ENCODE data around the gene PHF2.

The PHF2 gene

DNA sequence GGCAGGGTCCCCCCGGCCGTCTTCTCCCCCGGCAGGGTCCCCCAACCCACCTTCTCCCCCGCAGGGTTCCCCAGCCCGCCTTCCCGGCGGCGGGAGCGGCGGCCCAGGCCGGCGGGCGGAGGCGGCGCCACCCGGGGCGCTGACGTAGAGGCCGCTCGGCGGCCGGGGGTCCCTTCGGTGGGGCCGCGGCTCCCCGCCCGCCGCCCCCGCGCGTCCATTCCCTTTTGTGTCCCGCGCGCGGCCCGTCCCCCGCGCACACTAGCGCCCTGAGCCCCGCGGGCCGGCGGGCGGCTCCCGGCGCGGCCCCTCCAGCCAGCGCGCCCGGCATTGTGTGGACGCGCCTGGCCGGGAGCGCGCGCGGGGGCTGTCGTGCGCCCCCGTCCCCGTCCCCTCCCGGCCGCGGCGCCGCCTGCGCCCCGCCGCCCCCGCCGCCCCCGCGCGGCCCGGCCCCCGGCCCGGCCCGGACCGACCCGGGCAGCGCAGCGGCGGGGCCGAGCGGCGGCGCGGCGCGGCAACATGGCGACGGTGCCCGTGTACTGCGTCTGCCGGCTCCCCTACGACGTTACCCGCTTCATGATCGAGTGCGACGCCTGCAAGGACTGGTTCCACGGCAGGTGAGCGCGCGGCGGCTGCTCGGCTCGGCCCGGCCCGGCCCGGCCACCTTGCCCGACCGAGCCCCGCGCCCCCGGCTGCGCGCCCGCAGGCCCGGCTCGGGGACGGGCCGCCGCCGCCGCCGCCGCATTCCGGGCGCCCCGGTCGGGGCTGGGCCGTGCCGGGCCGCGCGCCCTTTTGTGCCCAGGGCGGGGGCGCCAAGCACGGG lies at the start of gene PHF2:
TSS of gene PHF2 (plus strand) at position 327 of the 820 bp plus-strand sequence. CDS start at position 517, 190 bp downstream.
- Mint-ChIP-seq H3K4me1 (peaks cover 56% of the 10 kb centered on the region), H3K27ac (ENCODE audit: low read depth) (peak within 1 kb of the TSS; percentile 94), H3K4me3 (peak within 1 kb of the TSS; percentile 82), H3K9me3 (no peaks in the 10 kb centered on the region), H3K36me3 (ENCODE audit: insufficient read depth) (peaks cover 14% of the 10 kb centered on the region), H3K27me3 (no peaks in the 10 kb centered on the region)
- ATAC-seq (replicated peaks; ENCODE audit: extremely low read depth, poor library complexity, severe bottlenecking) (peak; percentile 34), DNase-seq (ENCODE audit: low spot score in 2 of 2) (no peak)

DNA sequence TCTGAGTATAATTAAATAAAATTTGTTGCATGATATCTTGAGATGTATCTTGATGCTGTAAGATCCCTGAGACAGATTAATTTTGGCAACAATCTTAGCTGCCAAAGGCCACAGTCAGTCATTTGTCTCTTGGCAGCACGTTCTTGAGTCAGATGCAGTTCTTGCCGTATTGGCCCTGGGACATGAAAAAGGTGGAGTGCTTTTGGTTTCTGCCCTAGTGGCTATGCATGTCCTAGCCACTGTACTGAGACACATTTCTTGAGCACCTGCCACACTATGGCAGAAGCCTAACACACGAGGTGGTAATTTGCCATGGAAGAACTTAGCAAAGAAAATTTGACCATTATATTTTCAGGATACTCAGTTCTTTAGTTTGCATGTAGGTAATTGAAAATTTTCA lies 45.0 kb upstream of the PHF2 start:
- H3K9me3 Mint-ChIP-seq = no peaks in the 10 kb centered on the region
- ATAC-seq (replicated peaks; ENCODE audit: extremely low read depth, poor library complexity, severe bottlenecking) = no peak
- H3K4me3 Mint-ChIP-seq = no peak overlapping the region
- DNase-seq (ENCODE audit: low spot score in 2 of 2) = no peak
- peaks cover 25% of the 10 kb centered on the region for H3K4me1 Mint-ChIP-seq
- H3K27ac Mint-ChIP-seq (ENCODE audit: low read depth) = no peak overlapping the region
- no peaks in the 10 kb centered on the region for H3K27me3 Mint-ChIP-seq
- H3K36me3 Mint-ChIP-seq (ENCODE audit: insufficient read depth) = peaks cover 65% of the 10 kb centered on the region

DNA sequence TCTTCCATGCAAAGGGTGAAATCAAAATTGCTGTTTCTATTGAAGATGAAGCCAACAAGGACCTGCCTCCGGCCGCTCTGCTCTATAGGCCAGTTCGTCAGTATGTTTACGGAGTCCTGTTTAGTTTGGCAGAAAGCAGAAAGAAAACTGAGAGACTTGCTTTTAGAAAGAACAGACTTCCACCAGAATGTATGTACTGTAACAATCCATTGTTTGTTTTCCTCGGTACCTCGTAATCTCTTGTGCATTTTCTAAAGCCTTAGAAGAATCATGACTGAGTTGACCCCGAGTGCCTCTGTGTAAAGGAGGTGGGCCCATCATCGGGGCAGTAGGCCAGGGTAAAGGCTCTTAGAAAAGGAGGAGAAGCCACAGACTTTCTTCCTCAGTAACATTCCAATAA lies 44.2 kb upstream of the PHF2 start:
- Mint-ChIP-seq H3K27ac (ENCODE audit: low read depth) (no peak overlapping the region), H3K4me3 (no peak overlapping the region), H3K9me3 (no peaks in the 10 kb centered on the region), H3K36me3 (ENCODE audit: insufficient read depth) (peaks cover 61% of the 10 kb centered on the region), H3K27me3 (no peaks in the 10 kb centered on the region), H3K4me1 (peaks cover 18% of the 10 kb centered on the region)
- ATAC-seq (replicated peaks; ENCODE audit: extremely low read depth, poor library complexity, severe bottlenecking) (no peak), DNase-seq (ENCODE audit: low spot score in 2 of 2) (no peak)

DNA sequence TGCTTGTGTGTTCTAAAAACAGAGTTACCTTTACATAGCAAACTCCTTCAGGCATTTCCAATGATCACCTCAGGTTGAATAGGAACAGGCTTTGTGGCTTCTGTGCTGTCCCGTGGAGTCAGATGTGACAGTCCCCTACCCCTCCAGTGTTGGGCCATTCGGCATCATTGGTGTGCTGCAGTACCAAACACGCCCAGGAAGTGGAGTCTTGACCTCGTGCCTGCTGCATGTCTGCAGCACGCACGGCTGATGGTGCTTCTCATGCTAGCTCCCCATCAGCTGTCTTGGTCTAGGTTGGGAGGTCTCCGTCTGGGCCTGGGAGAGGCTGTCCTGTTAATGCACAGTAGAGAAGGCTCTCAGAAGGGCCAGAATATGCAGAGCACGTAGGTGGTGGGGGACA lies 42.5 kb upstream of the PHF2 start:
- Mint-ChIP-seq H3K9me3 (no peaks in the 10 kb centered on the region), H3K27me3 (no peaks in the 10 kb centered on the region), H3K36me3 (ENCODE audit: insufficient read depth) (peaks cover 50% of the 10 kb centered on the region), H3K27ac (ENCODE audit: low read depth) (no peak overlapping the region), H3K4me3 (no peak overlapping the region), H3K4me1 (peaks cover 13% of the 10 kb centered on the region)
- ATAC-seq (replicated peaks; ENCODE audit: extremely low read depth, poor library complexity, severe bottlenecking) (no peak), DNase-seq (ENCODE audit: low spot score in 2 of 2) (no peak)

DNA sequence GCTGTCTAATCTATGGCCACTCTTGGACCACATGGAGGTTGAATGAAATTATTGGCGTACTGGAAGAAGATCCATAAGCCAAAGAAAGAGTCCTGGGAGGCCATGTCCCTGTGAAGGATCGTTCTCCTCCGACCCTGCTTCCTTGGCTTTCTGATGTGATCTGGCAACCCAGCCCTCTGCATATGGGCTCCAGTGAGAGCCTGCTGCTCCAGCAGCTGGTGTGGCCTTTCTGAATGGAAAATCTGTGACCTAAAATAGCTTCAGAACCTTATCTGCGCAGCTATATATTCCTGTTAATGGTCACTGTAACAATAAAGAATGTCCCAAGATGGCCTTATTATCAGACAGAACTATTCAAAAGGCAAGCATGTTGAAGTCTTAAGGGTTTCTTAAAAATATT lies 40.2 kb upstream of the PHF2 start:
- ATAC-seq (replicated peaks; ENCODE audit: extremely low read depth, poor library complexity, severe bottlenecking) (no peak), DNase-seq (ENCODE audit: low spot score in 2 of 2) (no peak)
- Mint-ChIP-seq H3K4me1 (peaks cover 13% of the 10 kb centered on the region), H3K27ac (ENCODE audit: low read depth) (no peak overlapping the region), H3K9me3 (no peaks in the 10 kb centered on the region), H3K27me3 (no peaks in the 10 kb centered on the region), H3K4me3 (no peak overlapping the region), H3K36me3 (ENCODE audit: insufficient read depth) (peaks cover 38% of the 10 kb centered on the region)

DNA sequence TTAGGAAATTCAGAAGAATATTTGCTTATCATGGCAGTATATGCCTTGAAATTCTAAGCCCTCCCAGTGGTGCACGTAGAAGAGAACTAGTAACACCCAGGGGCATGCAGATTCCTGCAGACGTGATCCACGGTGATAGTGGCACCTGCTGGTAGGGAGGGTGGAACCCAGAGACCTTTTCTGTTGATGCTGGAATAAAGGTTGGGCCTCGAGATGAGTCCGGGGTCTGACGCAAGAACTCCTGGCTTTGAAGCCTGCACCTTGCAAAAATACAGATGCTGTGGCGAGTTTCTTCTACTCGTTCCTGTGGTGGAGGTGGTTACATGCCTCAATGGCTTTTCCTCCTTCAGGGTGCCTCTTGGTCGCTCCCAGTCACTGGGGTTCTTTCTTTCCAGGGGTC lies 39.5 kb upstream of the PHF2 start:
- ATAC-seq (replicated peaks; ENCODE audit: extremely low read depth, poor library complexity, severe bottlenecking) = no peak
- Mint-ChIP-seq H3K4me1 (peaks cover 13% of the 10 kb centered on the region), H3K9me3 (no peaks in the 10 kb centered on the region), H3K27ac (ENCODE audit: low read depth) (no peak overlapping the region), H3K36me3 (ENCODE audit: insufficient read depth) (peaks cover 32% of the 10 kb centered on the region), H3K4me3 (no peak overlapping the region), H3K27me3 (no peaks in the 10 kb centered on the region)
- no peak for DNase-seq (ENCODE audit: low spot score in 2 of 2)

DNA sequence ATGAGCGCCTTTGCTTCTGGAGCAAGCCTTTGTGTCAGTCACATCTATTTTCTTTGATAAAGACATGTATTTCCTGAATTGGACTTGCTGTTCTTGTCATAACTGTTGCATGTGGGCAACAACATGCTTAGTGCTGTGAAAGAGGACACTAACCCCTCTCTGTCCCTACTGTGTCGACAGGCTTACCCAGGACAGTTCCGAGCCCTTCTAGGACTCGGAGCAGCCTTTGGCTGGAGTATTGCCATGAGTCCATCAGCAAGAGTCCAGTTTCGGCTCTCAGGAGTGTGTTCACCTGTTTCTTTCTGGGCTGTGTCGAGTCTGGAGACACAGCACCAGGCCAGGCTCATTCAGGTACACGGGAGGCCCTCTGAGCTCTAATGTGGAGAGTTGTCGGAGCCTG lies 36.1 kb upstream of the PHF2 start:
- DNase-seq (ENCODE audit: low spot score in 2 of 2) = no peak
- peaks cover 25% of the 10 kb centered on the region for H3K36me3 Mint-ChIP-seq (ENCODE audit: insufficient read depth)

DNA sequence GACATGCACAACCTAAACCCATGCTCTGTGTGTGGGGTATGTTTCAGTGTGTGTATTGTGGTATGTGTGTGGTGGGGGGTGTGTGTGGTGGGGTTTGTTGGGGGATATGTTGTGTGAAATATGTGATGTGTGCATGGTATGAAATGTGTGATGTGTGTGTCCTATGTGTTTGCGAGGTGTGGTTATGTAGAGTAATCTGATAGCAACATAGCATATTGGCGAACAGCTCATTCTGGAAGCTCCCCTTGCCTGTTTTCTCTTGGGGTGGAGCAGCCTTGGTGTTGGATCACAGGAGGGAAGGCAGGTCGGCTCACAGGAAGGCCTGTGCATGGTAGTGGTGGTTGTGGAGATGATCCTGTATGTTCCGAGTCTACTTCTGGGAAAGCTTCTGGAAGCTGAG lies 35.4 kb upstream of the PHF2 start:
- Mint-ChIP-seq H3K27me3 (no peaks in the 10 kb centered on the region), H3K36me3 (ENCODE audit: insufficient read depth) (peaks cover 29% of the 10 kb centered on the region), H3K27ac (ENCODE audit: low read depth) (no peak overlapping the region), H3K4me3 (no peak overlapping the region), H3K4me1 (no peaks in the 10 kb centered on the region), H3K9me3 (no peaks in the 10 kb centered on the region)
- DNase-seq (ENCODE audit: low spot score in 2 of 2) (no peak), ATAC-seq (replicated peaks; ENCODE audit: extremely low read depth, poor library complexity, severe bottlenecking) (no peak)

More for the DNA sequence above, 36.1 kb upstream of the PHF2 start:
- H3K4me1 Mint-ChIP-seq = peaks cover 1% of the 10 kb centered on the region
- H3K4me3 Mint-ChIP-seq = no peak overlapping the region
- H3K27me3 Mint-ChIP-seq = no peaks in the 10 kb centered on the region
- no peaks in the 10 kb centered on the region for H3K9me3 Mint-ChIP-seq
- H3K27ac Mint-ChIP-seq (ENCODE audit: low read depth) = no peak overlapping the region
- no peak for ATAC-seq (replicated peaks; ENCODE audit: extremely low read depth, poor library complexity, severe bottlenecking)

DNA sequence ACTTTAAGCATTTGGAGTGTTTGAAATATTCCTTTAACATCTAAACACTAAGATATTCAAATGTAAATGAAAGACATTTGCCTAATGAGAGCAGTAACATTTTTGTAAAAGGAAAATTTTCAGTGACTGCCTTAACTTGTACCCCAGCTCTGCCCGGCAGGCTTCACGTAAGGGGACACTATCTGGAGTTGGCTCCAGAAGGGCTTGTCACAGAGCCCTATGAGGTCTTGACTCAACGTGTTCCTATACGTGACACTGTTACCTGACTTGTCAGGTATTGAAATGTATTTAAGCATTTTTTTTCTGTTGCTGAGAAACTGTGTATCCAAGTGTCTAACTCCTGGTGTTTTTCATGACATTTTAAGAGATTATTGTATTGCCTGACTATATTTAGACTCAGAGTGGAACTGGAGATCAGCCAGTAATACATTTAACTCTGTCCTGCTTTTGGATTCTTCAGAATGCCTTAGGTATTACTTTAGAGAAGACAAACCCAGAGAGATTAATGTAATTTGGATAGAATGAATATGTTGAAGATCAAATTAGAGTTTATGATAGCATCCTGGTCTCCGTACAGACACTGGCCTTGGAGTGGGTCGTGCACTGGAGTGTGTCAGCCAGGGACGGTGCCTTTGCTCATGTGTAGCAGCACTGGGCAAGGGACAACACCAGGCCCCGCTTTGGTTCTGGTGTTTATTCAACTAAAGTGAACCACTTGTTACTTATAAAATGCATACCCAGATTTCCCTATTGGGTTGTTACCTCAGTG lies 34.6 kb upstream of the PHF2 start:
- Mint-ChIP-seq H3K4me1 (no peaks in the 10 kb centered on the region), H3K27me3 (no peaks in the 10 kb centered on the region), H3K4me3 (no peak overlapping the region), H3K36me3 (ENCODE audit: insufficient read depth) (peaks cover 30% of the 10 kb centered on the region), H3K9me3 (no peaks in the 10 kb centered on the region), H3K27ac (ENCODE audit: low read depth) (no peak overlapping the region)
- DNase-seq (ENCODE audit: low spot score in 2 of 2) = no peak
- ATAC-seq (replicated peaks; ENCODE audit: extremely low read depth, poor library complexity, severe bottlenecking) = no peak

DNA sequence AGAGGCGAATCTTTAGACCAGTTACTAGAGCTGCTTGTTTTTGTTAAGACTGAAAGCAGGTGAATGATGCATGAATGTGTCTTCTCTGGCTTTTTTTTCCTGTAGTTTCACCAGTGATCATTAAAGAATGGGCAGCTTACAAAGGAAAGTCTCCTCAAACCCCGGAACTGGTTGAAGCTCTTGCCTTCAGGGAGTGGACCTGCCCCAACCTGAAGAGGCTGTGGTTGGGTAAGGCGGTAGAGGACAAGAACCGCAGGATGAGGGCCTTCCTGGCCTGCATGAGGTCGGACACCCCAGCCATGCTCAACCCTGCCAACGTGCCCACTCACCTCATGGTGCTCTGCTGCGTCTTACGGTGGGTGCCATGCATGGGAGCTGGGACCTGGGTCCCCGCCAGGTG lies 33.3 kb upstream of the PHF2 start:
- no peaks in the 10 kb centered on the region for H3K4me1 Mint-ChIP-seq
- H3K27me3 Mint-ChIP-seq = no peaks in the 10 kb centered on the region
- H3K27ac Mint-ChIP-seq (ENCODE audit: low read depth) = no peak overlapping the region
- H3K9me3 Mint-ChIP-seq = no peaks in the 10 kb centered on the region
- no peak for ATAC-seq (replicated peaks; ENCODE audit: extremely low read depth, poor library complexity, severe bottlenecking)
- no peak for DNase-seq (ENCODE audit: low spot score in 2 of 2)
- H3K36me3 Mint-ChIP-seq (ENCODE audit: insufficient read depth) = peaks cover 33% of the 10 kb centered on the region
- no peak overlapping the region for H3K4me3 Mint-ChIP-seq

DNA sequence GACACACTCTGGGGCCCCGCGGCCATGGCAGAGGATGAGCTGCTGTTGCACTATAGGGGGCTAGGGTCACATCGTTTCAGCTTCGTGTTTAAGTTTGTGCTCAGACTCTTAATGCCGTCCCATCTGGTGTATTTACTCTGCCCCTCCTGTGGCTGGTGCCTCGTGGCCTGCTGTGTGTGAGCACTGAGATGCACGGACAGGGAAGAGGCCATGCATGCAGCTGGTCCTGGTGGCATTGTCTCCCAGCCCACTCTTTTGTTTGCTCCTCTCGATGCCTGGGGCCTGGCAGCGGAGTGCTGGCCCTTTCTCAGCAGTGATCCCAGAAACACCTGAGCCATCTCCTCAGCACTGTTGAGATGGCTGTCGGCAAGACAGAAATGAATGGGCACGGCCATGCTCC lies 30.0 kb upstream of the PHF2 start:
- H3K36me3 Mint-ChIP-seq (ENCODE audit: insufficient read depth) = peaks cover 39% of the 10 kb centered on the region
- no peak overlapping the region for H3K4me3 Mint-ChIP-seq
- no peaks in the 10 kb centered on the region for H3K4me1 Mint-ChIP-seq
- no peaks in the 10 kb centered on the region for H3K27me3 Mint-ChIP-seq
- no peak for DNase-seq (ENCODE audit: low spot score in 2 of 2)
- H3K9me3 Mint-ChIP-seq = no peaks in the 10 kb centered on the region
- H3K27ac Mint-ChIP-seq (ENCODE audit: low read depth) = peak overlapping the region; percentile 74
- ATAC-seq (replicated peaks; ENCODE audit: extremely low read depth, poor library complexity, severe bottlenecking) = no peak

DNA sequence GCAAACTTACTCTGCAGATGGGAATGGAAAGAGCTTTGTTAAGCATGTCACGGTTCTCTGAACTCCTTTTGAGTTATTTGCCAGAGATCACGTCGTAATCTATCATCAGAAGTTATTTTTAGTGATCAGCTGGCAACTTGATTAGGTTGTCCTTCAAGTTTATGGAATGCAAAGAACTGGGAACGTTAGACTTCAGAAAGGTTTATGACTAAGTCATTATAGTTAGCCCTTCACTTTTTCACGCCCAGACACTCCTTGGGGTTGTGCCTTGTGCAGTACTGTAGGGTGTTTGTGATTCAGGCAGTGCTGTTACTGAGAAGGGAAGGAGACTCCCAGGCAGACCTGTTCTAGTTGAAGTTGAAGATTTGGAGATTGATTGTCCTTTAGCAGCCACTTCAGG lies 26.8 kb upstream of the PHF2 start:
- Mint-ChIP-seq H3K27me3 (no peaks in the 10 kb centered on the region), H3K4me1 (no peaks in the 10 kb centered on the region), H3K9me3 (no peaks in the 10 kb centered on the region), H3K27ac (ENCODE audit: low read depth) (no peak overlapping the region), H3K36me3 (ENCODE audit: insufficient read depth) (peaks cover 42% of the 10 kb centered on the region), H3K4me3 (no peak overlapping the region)
- no peak for ATAC-seq (replicated peaks; ENCODE audit: extremely low read depth, poor library complexity, severe bottlenecking)
- no peak for DNase-seq (ENCODE audit: low spot score in 2 of 2)

DNA sequence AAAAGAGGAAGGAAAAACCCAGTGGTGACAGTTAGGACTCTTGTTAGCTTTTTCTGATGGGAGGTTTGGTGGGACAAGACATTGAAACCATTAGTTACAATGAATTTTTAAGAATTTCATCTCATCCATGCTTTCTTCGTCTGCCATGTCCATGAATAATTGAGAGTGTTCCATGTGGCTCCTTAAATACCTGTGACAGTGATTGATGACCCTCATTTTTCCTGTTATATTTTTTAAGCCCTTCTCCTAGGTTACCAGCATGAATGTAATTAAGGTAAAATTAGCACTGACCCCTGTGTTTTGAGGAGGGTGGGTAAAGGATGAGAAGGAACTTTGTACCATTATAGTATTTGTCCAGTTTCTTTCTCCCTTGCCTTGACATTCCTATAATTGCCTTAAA lies 23.5 kb upstream of the PHF2 start:
- DNase-seq (ENCODE audit: low spot score in 2 of 2) = no peak
- no peaks in the 10 kb centered on the region for H3K27me3 Mint-ChIP-seq
- ATAC-seq (replicated peaks; ENCODE audit: extremely low read depth, poor library complexity, severe bottlenecking) = no peak
- no peaks in the 10 kb centered on the region for H3K4me1 Mint-ChIP-seq
- no peaks in the 10 kb centered on the region for H3K9me3 Mint-ChIP-seq
- peaks cover 33% of the 10 kb centered on the region for H3K36me3 Mint-ChIP-seq (ENCODE audit: insufficient read depth)
- H3K4me3 Mint-ChIP-seq = no peak overlapping the region
- H3K27ac Mint-ChIP-seq (ENCODE audit: low read depth) = peak overlapping the region; percentile 32
